ENCODE measurements around the gene ATP2A1.
A peak's percentile ranks its signal among the peaks of the same experiment; 100 is the strongest.
"Not testable (repeated sequence)": the region's sequence is repeated elsewhere in the genome, so short reads cannot be mapped to it uniquely, and the experiment has no call there.

The ATP2A1 gene

GRCh38 chr16:28938721-28939120, 60.4 kb downstream of the ATP2A1 start:
- DNase-seq: no peak

- DNase-seq: not testable (repeated sequence)
Observed at GRCh38 chr16:28939825-28940224, 61.5 kb downstream of the ATP2A1 start.

GRCh38 chr16:28943281-28943680, 65.0 kb downstream of the ATP2A1 start:
- DNase-seq: no peak

- no peak for DNase-seq
Observed at GRCh38 chr16:28946681-28947080, 68.4 kb downstream of the ATP2A1 start.

GRCh38 chr16:28950648-28951409, 72.5 kb downstream of the ATP2A1 start, which contains the start of gene NFATC2IP:
TSS of gene NFATC2IP (plus strand) at chr16:28950937. CDS start at chr16:28951012, 75 bp downstream.
- peak; percentile 99 for DNase-seq

- no peak for DNase-seq
Observed at GRCh38 chr16:28951410-28951943, 73.2 kb downstream of the ATP2A1 start.

Measured in COR-L47 (cell line).